ENCODE data around the gene GJA3. TPM values are rescaled to one million over a fixed set of nuclear protein-coding genes. Genes with fewer than 3 reads are reported as not detected.
A peak's percentile ranks its signal among the peaks of the same experiment; 100 is the strongest.

GJA3 gene
- total RNA-seq, 1 donor from 2014 or later, result 17.6 TPM

DNA sequence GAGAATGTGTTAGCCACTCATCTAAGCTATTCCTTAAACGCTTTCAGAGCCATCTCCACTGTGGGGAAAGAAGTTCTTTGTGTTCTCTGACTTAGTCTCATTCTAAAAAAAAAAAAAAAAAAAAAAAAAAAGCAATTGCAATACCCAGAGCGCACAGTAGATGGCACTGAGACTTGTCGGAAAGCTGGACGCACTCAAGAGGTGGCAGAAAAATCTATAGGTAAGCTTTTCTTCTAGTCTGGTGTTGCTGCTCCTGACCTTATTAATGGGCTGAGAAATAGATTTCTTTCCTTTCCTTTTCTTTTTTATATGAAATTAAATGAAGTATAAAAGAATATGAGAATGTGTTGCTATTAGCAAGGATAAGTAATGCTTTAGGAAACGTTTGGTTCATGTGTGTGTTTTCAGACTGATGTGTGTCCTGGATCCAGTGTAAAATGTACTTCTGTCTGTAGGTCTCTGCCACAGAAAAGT lies 36.5 kb upstream of the GJA3 start:
- Histone ChIP-seq H3K27me3 (ENCODE audit: low read depth) (peaks cover 57% of the 10 kb centered on the region), H3K9me3 (replicated peaks) (peaks cover 12% of the 10 kb centered on the region), H3K4me3 (no peak overlapping the region), H3K4me1 (peaks cover 19% of the 10 kb centered on the region), H3K36me3 (no peaks in the 10 kb centered on the region), H3K27ac (replicated peaks) (no peak overlapping the region)
- intact Hi-C loops (cut with micrococcal nuclease), result no loop called here
- TF ChIP-seq, protein P1, sequence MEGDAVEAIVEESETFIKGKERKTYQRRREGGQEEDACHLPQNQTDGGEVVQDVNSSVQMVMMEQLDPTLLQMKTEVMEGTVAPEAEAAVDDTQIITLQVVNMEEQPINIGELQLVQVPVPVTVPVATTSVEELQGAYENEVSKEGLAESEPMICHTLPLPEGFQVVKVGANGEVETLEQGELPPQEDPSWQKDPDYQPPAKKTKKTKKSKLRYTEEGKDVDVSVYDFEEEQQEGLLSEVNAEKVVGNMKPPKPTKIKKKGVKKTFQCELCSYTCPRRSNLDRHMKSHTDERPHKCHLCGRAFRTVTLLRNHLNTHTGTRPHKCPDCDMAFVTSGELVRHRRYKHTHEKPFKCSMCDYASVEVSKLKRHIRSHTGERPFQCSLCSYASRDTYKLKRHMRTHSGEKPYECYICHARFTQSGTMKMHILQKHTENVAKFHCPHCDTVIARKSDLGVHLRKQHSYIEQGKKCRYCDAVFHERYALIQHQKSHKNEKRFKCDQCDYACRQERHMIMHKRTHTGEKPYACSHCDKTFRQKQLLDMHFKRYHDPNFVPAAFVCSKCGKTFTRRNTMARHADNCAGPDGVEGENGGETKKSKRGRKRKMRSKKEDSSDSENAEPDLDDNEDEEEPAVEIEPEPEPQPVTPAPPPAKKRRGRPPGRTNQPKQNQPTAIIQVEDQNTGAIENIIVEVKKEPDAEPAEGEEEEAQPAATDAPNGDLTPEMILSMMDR (IDR thresholded peaks at IDR 0.05; ENCODE audit: borderline replicate concordance), result peak; percentile 80
- no peak for DNase-seq

DNA sequence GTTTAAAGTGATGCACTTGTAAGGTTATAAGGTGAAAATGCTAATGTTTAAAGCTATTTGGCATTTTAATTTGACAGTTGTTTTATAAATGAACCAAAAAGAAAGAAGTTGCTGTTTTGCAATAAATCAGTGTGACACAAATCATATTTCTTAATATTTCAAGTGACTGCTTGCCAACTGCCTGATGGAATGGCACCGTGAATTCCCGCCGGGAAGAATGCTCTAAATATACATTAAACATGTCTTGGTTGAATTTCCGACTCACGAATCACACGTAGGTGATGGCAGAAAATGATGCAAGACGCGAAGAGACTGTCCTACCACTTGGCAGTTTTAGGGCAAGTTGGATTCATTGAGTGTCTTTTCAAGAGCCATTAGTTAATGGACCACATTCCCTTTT lies 34.9 kb upstream of the GJA3 start:
- Histone ChIP-seq H3K9me3 (replicated peaks) (no peaks in the 10 kb centered on the region), H3K27me3 (ENCODE audit: low read depth) (peaks cover 63% of the 10 kb centered on the region), H3K36me3 (no peaks in the 10 kb centered on the region), H3K4me3 (no peak overlapping the region), H3K27ac (replicated peaks) (no peak overlapping the region), H3K4me1 (peaks cover 29% of the 10 kb centered on the region)
- intact Hi-C loops (cut with micrococcal nuclease), result no loop called here
- TF ChIP-seq, protein P1 (IDR thresholded peaks at IDR 0.05; ENCODE audit: borderline replicate concordance), result no peak
- DNase-seq, result no peak

DNA sequence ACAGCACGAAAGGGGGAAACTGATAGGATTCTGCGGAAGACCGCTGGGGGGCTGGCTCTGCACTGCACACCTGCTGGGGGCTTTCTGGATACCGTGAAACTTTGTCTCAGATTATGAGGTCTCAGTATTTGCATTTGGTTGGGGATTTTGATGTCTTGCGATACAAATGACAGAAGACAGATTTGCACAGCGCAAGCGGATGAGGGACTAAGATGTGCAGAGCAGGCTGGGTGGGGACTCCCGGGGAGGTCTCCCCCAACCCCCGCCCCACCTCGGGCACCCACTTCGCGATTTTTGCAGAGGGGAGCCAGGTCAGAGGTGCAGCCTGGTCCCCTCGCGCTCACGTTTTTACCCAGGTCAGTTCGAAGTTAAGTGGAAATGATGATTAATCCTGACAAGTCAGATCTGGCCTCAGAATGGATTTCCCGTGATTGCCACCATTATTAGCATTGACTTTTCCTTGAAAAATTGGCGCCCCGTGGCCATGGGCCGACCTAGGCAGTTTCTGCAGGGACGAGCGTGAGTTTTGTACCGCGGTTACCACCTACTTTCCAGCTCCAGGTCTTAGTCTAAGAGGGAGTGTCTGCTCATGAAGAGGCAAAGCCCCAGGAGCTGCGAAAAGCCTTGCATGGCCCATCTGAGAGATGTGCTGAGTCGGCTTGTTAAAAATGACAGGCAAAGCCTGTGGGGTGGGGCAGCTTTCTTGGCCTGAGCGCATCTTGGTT lies 33.2 kb upstream of the GJA3 start:
- Histone ChIP-seq H3K36me3 (no peaks in the 10 kb centered on the region), H3K9me3 (replicated peaks) (no peaks in the 10 kb centered on the region), H3K27me3 (ENCODE audit: low read depth) (peaks cover 66% of the 10 kb centered on the region), H3K4me3 (peak overlapping the region; percentile 75), H3K27ac (replicated peaks) (no peak overlapping the region), H3K4me1 (peaks cover 29% of the 10 kb centered on the region)
- TF ChIP-seq, protein P1 (IDR thresholded peaks at IDR 0.05; ENCODE audit: borderline replicate concordance), result no peak
- intact Hi-C loops (cut with micrococcal nuclease), result no loop called here
- no peak for DNase-seq

DNA sequence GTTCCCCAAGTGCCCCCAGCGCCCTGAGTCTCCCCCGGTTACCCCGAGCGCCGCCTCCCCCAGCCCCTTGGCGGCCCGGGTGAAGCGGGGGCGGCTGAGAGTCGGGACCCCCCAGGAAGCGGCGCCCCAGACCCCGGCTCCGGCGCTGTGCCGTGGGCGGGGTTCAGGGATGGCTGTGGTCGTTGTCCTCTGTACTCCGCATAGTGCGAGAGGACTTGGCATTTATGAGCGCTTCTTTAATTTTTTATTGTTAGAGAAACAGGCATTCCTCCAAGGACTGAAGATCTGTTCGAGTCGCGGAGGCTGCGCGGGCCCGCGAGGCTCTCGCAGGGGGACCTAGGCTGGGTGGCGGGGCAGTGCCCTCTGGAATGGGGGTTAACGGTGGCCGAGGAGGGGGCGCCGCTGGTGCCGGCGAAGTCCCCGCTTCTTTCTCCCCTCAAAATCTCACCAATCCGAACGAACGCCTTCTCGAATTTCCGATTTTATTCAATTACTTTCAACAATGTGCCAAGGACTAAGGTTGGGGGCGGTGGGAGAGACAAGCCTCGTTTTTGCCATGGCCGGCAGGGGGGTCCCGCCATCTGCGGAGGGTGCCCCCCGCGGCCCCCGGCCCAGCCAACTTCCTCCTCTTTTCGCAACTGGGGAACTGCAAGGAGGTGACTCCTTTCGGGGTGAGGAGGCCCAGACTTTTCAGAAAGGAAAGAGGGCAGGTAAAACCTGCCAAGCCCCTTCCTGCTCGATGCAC lies 32.5 kb upstream of the GJA3 start:
- TF ChIP-seq, protein P1 (IDR thresholded peaks at IDR 0.05; ENCODE audit: borderline replicate concordance), result no peak
- Histone ChIP-seq H3K27me3 (ENCODE audit: low read depth) (peaks cover 66% of the 10 kb centered on the region), H3K9me3 (replicated peaks) (no peaks in the 10 kb centered on the region), H3K36me3 (no peaks in the 10 kb centered on the region), H3K4me1 (peaks cover 29% of the 10 kb centered on the region), H3K4me3 (peak overlapping the region; percentile 75), H3K27ac (replicated peaks) (no peak overlapping the region)
- DNase-seq, result no peak
- intact Hi-C loops (cut with micrococcal nuclease), result no loop called here

DNA sequence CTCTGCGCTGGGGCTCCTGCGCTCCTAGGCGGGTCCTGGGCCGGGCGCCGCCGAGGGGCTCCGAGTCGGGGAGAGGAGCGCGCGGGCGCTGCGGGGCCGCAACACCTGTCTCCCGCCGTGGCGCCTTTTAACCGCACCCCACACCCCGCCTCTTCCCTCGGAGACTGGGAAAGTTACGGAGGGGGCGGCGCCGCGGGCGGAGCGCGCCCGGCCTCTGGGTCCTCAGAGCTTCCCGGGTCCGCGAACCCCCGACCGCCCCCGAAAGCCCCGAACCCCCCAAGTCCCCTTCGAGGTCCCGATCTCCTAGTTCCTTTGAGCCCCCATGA lies 31.9 kb upstream of the GJA3 start, which contains the start of gene GJB2:
GJB2 (minus strand) TSS at position 103 of the 326 bp plus-strand sequence. CDS start 3,357 bp downstream, outside the sequence.
- H3K4me3 ChIP-seq, result peak within 1 kb of the TSS; percentile 75
- H3K27ac ChIP-seq (replicated peaks), result no peak within 1 kb of the TSS
- H3K36me3 ChIP-seq, result no peaks in the 10 kb centered on the region
- H3K27me3 ChIP-seq (ENCODE audit: low read depth), result peaks cover 69% of the 10 kb centered on the region
- TF ChIP-seq, protein P1 (IDR thresholded peaks at IDR 0.05; ENCODE audit: borderline replicate concordance), result no peak
- no peaks in the 10 kb centered on the region for H3K9me3 ChIP-seq (replicated peaks)
- intact Hi-C loops (cut with micrococcal nuclease), result no loop called here
- DNase-seq, result no peak
- peaks cover 29% of the 10 kb centered on the region for H3K4me1 ChIP-seq
